RWPE2 (cell line): Measurements from ENCODE around the gene MYO5B.
"Not testable (repeated sequence)": the region's sequence is repeated elsewhere in the genome, so short reads cannot be mapped to it uniquely, and the experiment has no call there.

ENCODE experiments used
- ATAC-seq: fragments of 200-7000 bp; cut with Tn5 transposase; 3 replicates; pipeline ENCODE4 v1.9.1; 2021; ENCODE audit warnings: low read depth
- DNase-seq: peaks from one replicate; pipeline ENCODE4 v3.0.0-alpha.2; 2020; ENCODE audit warnings: low spot score
- H3K27ac ChIP-seq: fragments of 450-650 bp; 2 replicates; pipeline ENCODE4 v1.5.1; 2017; ENCODE audit warnings: mild to moderate bottlenecking; ENCODE audit not compliant: poor library complexity, severe bottlenecking
- H3K27me3 ChIP-seq: fragments of 250-450 bp; sonication (Bioruptor Pico); 2 replicates; pipeline ENCODE4 v1.5.1; 2021; ENCODE audit warnings: mild to moderate bottlenecking, moderate library complexity; ENCODE audit not compliant: insufficient read depth, poor library complexity, severe bottlenecking
- H3K36me3 ChIP-seq: fragments of 250-450 bp; sonication (Bioruptor Pico); 2 replicates; pipeline ENCODE4 v1.5.1; 2020; ENCODE audit warnings: low read depth, mild to moderate bottlenecking, moderate library complexity
- H3K4me1 ChIP-seq: fragments of 250-450 bp; sonication (Bioruptor Pico); 2 replicates; pipeline ENCODE4 v1.5.1; 2021; ENCODE audit warnings: mild to moderate bottlenecking, moderate library complexity; ENCODE audit not compliant: insufficient read depth, poor library complexity, severe bottlenecking
- H3K4me3 ChIP-seq: fragments of 250-450 bp; sonication (Bioruptor Pico); 2 replicates; pipeline ENCODE4 v1.5.1; 2021; ENCODE audit warnings: mild to moderate bottlenecking, moderate library complexity; ENCODE audit not compliant: severe bottlenecking
- H3K9me3 ChIP-seq: fragments of 250-450 bp; sonication (Bioruptor Pico); 2 replicates; pipeline ENCODE4 v1.5.1; 2021; ENCODE audit warnings: mild to moderate bottlenecking, moderate library complexity; ENCODE audit not compliant: severe bottlenecking
- CTCF ChIP-seq: fragments of 450-650 bp; IDR thresholded peaks from one replicate; pipeline ENCODE4 v1.5.1; 2017; ENCODE audit warnings: mild to moderate bottlenecking, moderate library complexity; ENCODE audit not compliant: poor library complexity, severe bottlenecking

The MYO5B gene

GRCh38 chr18:50096766-50097435 is 98.0 kb downstream of the MYO5B start:
- peaks cover 7% of the 10 kb centered on the region for H3K4me1 ChIP-seq
- ATAC-seq = no peak

DNA sequence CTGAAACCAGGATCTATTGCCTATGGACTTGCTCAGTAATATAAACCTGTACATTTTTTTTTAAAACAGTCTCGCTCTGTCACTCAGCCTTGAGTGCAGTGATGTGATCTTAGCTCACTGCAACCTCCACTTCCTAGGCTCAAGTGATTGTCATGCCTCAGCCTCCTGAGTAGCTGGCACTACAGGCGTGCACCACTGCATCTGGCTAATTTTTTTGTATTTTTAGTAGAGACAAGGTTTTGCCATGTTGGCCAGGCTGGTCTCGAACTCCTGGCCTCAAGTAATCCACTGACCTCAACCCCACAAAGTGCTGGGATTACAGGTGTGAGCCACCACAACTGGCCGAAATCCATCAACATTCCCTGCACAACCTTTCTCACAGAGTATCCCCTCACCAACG is 100.2 kb downstream of the MYO5B start:
- not testable (repeated sequence) for ATAC-seq, H3K27me3 ChIP-seq, H3K4me3 ChIP-seq, H3K27ac ChIP-seq, H3K9me3 ChIP-seq, DNase-seq, H3K4me1 ChIP-seq, H3K36me3 ChIP-seq

More at GRCh38 chr18:50096766-50097435, 98.0 kb downstream of the MYO5B start:
- no peaks in the 10 kb centered on the region for H3K36me3 ChIP-seq
- TF ChIP-seq CTCF = no peak
- no peak overlapping the region for H3K4me3 ChIP-seq
- no peaks in the 10 kb centered on the region for H3K27me3 ChIP-seq
- H3K9me3 ChIP-seq = no peaks in the 10 kb centered on the region
- no peak for DNase-seq
- no peak overlapping the region for H3K27ac ChIP-seq

DNA sequence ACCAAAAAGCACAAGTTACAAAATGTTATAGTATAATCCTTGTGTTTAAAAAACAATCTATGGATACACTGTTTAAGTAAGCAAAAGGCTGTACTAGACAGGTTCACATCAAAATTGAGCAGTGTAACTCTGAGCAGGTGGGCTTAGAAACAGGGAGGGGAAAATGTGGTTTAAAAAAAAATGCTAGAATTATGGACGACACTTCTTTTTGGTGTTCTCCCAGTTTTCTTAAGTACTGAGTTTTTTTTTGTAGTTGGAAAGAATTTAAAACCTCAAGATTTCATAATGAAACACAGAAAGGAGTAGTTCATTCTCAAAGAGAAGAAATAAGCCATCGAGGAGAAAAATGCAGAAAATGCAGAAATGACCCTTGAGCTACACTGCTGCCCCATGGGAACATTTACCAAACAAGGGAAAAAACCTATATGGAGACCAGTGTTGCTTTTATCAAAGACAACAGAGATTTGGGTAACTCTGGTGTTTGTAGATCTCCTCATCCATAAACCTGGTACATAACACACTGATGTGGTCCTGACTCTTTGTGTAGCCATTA is 100.7 kb downstream of the MYO5B start:
- Histone ChIP-seq H3K4me1 (no peaks in the 10 kb centered on the region), H3K27me3 (no peaks in the 10 kb centered on the region), H3K27ac (no peak overlapping the region), H3K9me3 (no peaks in the 10 kb centered on the region), H3K4me3 (no peak overlapping the region), H3K36me3 (no peaks in the 10 kb centered on the region)
- no peak for ATAC-seq
- no peak for TF ChIP-seq CTCF
- no peak for DNase-seq

- DNase-seq = no peak
- no peaks in the 10 kb centered on the region for H3K27me3 ChIP-seq
- no peaks in the 10 kb centered on the region for H3K9me3 ChIP-seq
- H3K4me3 ChIP-seq = no peak overlapping the region
- no peak for TF ChIP-seq CTCF
- ATAC-seq = no peak
- H3K4me1 ChIP-seq = no peaks in the 10 kb centered on the region
- H3K27ac ChIP-seq = no peak overlapping the region
- H3K36me3 ChIP-seq = no peaks in the 10 kb centered on the region
Observed at GRCh38 chr18:50093366-50094064, 101.4 kb downstream of the MYO5B start.

DNA sequence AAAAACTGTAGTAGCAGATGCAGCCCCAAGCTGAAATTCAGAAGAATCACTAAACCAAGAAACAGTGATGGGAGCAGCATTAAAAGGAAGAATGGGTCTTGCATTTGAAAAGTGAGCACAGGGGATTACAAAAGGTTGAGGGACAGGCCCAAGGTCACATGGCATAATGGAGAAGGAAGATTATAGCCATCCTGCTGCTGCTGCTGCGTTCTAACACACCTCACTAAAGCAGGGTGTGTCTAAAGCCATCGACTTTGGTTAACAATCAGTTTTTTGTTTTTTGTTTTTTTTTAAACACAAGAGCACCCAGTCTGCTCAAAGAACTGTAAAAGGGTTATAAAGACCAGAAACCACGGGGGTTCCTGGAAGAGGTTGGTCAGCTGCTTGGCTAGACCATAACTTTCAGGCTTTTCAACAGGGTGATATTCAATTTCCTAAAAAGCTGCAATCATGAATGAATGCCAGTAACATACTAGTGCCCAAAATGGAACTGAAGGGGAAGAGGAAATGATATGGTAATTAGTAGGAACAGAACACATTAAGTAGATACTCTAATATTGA is 102.6 kb downstream of the MYO5B start:
- H3K27ac ChIP-seq = no peak overlapping the region
- no peaks in the 10 kb centered on the region for H3K27me3 ChIP-seq
- DNase-seq = no peak
- no peak overlapping the region for H3K4me3 ChIP-seq
- H3K9me3 ChIP-seq = no peaks in the 10 kb centered on the region
- no peaks in the 10 kb centered on the region for H3K4me1 ChIP-seq
- no peaks in the 10 kb centered on the region for H3K36me3 ChIP-seq
- no peak for TF ChIP-seq CTCF
- ATAC-seq = no peak
